HepG2 (cell line): ENCODE measurements around the gene DYNC2LI1. TPM values are rescaled to one million over a fixed set of nuclear protein-coding genes. Genes with fewer than 3 reads are reported as not detected.

Source experiments
- BHLHE40 ChIP-seq: IDR thresholded peaks from 2 replicates; pipeline ENCODE4 v1.6.1; 2011; ENCODE audit warnings: low read length, improper control_type of control experiment
- CHCHD3 ChIP-seq: sonication (generic); formaldehyde crosslinking; IDR thresholded peaks from 2 replicates; pipeline ENCODE4 v1.8.0; 2022; ENCODE audit warnings: mild to moderate bottlenecking, missing genetic modification reagents, moderate library complexity
- ESRRA ChIP-seq: sonication (generic); formaldehyde crosslinking; IDR thresholded peaks from 2 replicates; pipeline ENCODE4 v1.5.1; 2020; ENCODE audit warnings: mild to moderate bottlenecking, low read depth, missing genetic modification reagents
- IKZF1 ChIP-seq: fragments of 450-650 bp; IDR thresholded peaks from 2 replicates; pipeline ENCODE4 v1.7.1; 2016
- JUNB ChIP-seq: sonication (generic); formaldehyde crosslinking; IDR thresholded peaks from 2 replicates; pipeline ENCODE4 v1.8.0; 2022; ENCODE audit warnings: missing genetic modification reagents, mild to moderate bottlenecking, borderline replicate concordance
- MAF1 ChIP-seq: sonication (generic); formaldehyde crosslinking; IDR thresholded peaks from 2 replicates; pipeline ENCODE4 v1.5.0; 2020; ENCODE audit warnings: missing genetic modification reagents, borderline replicate concordance
- NCOA2 ChIP-seq: sonication (generic); formaldehyde crosslinking; IDR thresholded peaks from 2 replicates; pipeline ENCODE4 v1.8.0; 2022; ENCODE audit warnings: inconsistent platforms
- NR2F6 ChIP-seq, 2 experiments: IDR thresholded peaks; 2 replicates each; pipeline ENCODE4 v1.6.1; 2016; ENCODE audit warnings: antibody characterized with exemption in 1 of 2, mild to moderate bottlenecking in 1 of 2
- RELA ChIP-seq: sonication (generic); formaldehyde crosslinking; IDR thresholded peaks from 2 replicates; pipeline ENCODE4 v1.4.0; 2020; ENCODE audit warnings: missing genetic modification reagents
- SOX13 ChIP-seq, 3 experiments: fragments of 450-650 bp in 1 of 3; sonication (generic) in 1 of 3; formaldehyde crosslinking in 1 of 3; IDR thresholded peaks in 2 of 3; conservative IDR thresholded peaks in 1 of 3; 2 replicates each; pipeline versions ENCODE4 v1.5.0 to v1.6.1; 2016 to 2020; ENCODE audit warnings: antibody characterized with exemption in 1 of 3, mild to moderate bottlenecking in 1 of 3, missing compliant biosample characterization in 1 of 3, missing genetic modification reagents in 1 of 3, moderate library complexity in 1 of 3
- ZBTB21 ChIP-seq: sonication (generic); formaldehyde crosslinking; IDR thresholded peaks from 2 replicates; pipeline ENCODE4 v1.4.0; 2020; ENCODE audit warnings: missing genetic modification reagents
- ZFP36L1 ChIP-seq: sonication (generic); formaldehyde crosslinking; IDR thresholded peaks from 2 replicates; pipeline ENCODE4 v1.8.0; 2022; ENCODE audit warnings: mild to moderate bottlenecking, missing genetic modification reagents, moderate library complexity
- ZMYM2 ChIP-seq: sonication (generic); formaldehyde crosslinking; IDR thresholded peaks from 2 replicates; pipeline ENCODE4 v1.8.0; 2022; ENCODE audit warnings: mild to moderate bottlenecking, missing genetic modification reagents
- ZNF543 ChIP-seq: sonication (generic); formaldehyde crosslinking; IDR thresholded peaks from 2 replicates; pipeline ENCODE4 v1.4.0; 2020; ENCODE audit warnings: mild to moderate bottlenecking, missing genetic modification reagents
- ZNF564 ChIP-seq: sonication (generic); formaldehyde crosslinking; IDR thresholded peaks from 2 replicates; pipeline ENCODE4 v1.8.1; 2023; ENCODE audit warnings: mild to moderate bottlenecking, missing genetic modification reagents
- polyA plus RNA-seq, 8 experiments: library from polyadenylated mRNA; depleted of rRNA in 3 of 8; stranded (reverse) in 7 of 8; unstranded in 1 of 8; fragments of >200 nt; fragmentation: Illumina TruSeq in 4 of 8; extraction: Trizol in 4 of 8; gene quantifications; 2 replicates each; pipeline versions ENCODE4 v1.2.1 to v1.2.3, GENCODE V29; 2011 to 2016; ENCODE audit warnings: low read depth in 4 of 8, missing spikeins in 1 of 8, mixed read lengths in 1 of 8; ENCODE audit not compliant: insufficient read depth in 1 of 8
- total RNA-seq, 5 experiments: library from RNA; depleted of rRNA; stranded (reverse); fragments of >200 nt; fragmentation: Illumina TruSeq; extraction: Trizol; gene quantifications; 2 replicates each; pipeline ENCODE4 v1.2.3, GENCODE V29; 2016; ENCODE audit warnings: low read depth in 1 of 5
- TF ChIP-seq, protein P1 (sequence below): sonication (generic); formaldehyde crosslinking; IDR thresholded peaks from 2 replicates; pipeline ENCODE4 v1.4.0; 2020; ENCODE audit warnings: mild to moderate bottlenecking, missing genetic modification reagents
- TF ChIP-seq, protein P2 (sequence below): sonication (generic); formaldehyde crosslinking; IDR thresholded peaks from 2 replicates; pipeline ENCODE4 v1.8.1; 2023; ENCODE audit warnings: missing genetic modification reagents, inconsistent platforms, borderline replicate concordance
- TF ChIP-seq, protein P3 (sequence below): sonication (generic); formaldehyde crosslinking; IDR thresholded peaks from 2 replicates; pipeline ENCODE4 v1.5.1; 2020; ENCODE audit warnings: mild to moderate bottlenecking, missing genetic modification reagents, moderate library complexity

The DYNC2LI1 gene
- total and polyA plus RNA-seq, 2 of the 13 experiments (the other 11 are each of a cell fraction or from before 2014, with no cell fraction given): 16.9 to 23.2 TPM

DNA sequence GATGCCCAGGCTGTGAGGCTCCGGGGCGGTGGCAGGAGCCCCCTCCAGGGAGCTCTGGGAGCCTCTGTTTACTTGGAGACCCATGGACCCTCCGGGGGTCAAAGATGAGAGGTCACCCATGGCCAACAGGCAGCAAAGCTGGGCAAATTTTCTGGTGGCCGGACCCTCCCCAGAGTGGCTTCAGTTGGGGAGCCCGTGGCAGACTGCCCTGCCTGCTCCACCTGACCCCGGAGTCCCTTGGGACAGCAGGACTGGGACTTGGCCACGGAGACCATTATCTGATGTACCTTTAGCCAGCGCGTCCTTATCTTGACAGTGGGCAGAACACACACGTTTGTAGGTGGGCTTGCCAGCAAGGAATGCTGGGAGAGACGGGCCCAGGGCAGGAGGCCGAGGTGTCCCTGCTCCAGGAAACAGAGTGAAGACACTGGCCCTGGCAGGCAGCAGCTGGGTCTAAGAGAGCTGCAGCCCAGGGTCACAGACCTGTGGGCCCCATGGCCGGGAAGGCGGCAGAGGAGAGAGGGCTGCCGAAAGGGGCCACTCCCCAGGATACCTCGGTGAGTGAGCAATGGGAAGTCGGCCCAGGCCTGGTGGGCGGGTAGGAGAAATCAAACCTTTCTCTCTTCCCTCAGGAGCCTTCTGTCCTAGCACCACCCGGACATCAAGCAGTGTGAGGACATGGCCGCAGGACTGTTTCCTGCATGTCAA, 64.9 kb downstream of the DYNC2LI1 start, which contains the start of the genes ABCG5 and ABCG8 (continued):
- TF ChIP-seq, protein P1, sequence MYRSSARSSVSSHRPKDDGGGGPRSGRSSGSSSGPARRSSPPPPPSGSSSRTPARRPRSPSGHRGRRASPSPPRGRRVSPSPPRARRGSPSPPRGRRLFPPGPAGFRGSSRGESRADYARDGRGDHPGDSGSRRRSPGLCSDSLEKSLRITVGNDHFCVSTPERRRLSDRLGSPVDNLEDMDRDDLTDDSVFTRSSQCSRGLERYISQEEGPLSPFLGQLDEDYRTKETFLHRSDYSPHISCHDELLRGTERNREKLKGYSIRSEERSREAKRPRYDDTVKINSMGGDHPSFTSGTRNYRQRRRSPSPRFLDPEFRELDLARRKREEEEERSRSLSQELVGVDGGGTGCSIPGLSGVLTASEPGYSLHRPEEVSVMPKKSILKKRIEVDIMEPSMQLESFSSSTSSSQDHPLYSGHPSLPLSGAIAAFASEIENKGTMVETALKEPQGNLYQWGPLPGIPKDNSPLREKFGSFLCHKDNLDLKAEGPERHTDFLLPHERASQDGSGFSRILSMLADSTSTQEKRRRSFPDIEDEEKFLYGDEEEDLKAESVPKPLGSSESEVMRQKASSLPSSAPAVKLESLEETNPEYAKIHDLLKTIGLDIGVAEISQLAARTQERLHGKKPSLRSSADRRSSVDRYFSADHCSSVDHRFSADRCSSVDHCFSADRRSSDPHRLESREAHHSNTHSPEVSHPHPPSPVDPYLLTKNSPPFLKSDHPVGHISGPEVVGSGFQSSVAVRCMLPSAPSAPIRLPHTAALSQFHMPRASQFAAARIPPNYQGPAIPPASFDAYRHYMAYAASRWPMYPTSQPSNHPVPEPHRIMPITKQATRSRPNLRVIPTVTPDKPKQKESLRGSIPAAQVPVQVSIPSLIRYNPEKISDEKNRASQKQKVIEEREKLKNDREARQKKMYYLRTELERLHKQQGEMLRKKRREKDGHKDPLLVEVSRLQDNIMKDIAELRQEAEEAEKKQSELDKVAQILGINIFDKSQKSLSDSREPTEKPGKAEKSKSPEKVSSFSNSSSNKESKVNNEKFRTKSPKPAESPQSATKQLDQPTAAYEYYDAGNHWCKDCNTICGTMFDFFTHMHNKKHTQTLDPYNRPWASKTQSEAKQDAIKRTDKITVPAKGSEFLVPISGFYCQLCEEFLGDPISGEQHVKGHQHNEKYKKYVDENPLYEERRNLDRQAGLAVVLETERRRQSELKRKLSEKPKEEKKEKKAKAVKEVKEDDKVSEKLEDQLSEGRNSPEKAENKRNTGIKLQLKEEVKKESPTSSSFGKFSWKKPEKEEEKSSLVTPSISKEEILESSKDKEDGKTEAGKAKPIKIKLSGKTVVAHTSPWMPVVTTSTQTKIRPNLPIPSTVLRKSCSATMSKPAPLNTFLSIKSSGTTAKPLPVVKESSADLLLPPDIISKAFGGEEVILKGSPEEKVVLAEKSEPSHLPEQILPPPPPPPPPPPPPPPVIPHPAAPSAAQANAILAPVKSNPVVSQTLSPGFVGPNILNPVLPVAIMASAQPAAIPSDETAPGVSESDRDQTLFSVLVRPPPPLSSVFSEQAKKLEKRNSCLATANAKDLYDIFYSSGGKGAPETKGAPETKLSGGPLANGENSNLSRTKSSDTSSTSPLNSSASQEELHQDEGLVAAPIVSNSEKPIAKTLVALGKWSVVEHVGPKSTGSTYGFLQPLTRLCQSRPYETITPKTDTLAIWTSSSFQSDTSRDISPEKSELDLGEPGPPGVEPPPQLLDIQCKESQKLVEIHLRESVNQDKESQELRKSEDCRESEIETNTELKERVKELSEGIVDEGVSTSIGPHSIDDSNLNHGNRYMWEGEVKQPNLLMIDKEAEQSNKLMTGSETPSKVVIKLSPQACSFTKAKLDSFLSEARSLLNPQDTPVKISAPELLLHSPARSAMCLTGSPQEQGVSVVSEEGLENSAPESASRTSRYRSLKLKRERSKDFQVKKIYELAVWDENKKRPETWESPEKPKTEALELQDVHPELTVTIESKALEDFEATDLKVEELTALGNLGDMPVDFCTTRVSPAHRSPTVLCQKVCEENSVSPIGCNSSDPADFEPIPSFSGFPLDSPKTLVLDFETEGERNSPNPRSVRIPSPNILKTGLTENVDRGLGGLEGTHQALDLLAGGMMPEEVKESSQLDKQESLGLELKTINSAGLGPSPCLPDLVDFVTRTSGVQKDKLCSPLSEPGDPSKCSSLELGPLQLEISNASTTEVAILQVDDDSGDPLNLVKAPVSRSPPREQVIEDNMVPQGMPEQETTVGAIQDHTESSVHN (CRISPR knock-in tag): no peak
- TF ChIP-seq ESRRA (peak; percentile 61; the same call in 1 of the 2 replicates), ZNF564 (no peak), ZNF543 (no peak), IKZF1 (no peak), SOX13 (IDR thresholded peaks at IDR 0.05) (no peak), SOX13 (CRISPR knock-in tag; conservative IDR thresholded peaks at IDR 0.05 in 1 of 2, IDR thresholded peaks at IDR 0.05 in 1 of 2) (no peak), JUNB (CRISPR knock-in tag) (no peak), CHCHD3 (CRISPR knock-in tag) (no peak; the same call in 1 of the 2 replicates), BHLHE40 (no peak), NR2F6 (IDR thresholded peaks at IDR 0.05) (peak; percentile 72), NR2F6 (CRISPR knock-in tag; IDR thresholded peaks at IDR 0.05) (peak; percentile 43; the same call in 1 of the 2 replicates), ZFP36L1 (CRISPR knock-in tag) (no peak), ZBTB21 (peak; percentile 44), ZMYM2 (no peak), RELA (CRISPR knock-in tag) (no peak; the same call in 1 of the 2 replicates), MAF1 (CRISPR knock-in tag) (0 out of 2 replicates have a peak, but pooled peaks have one; percentile 10), NCOA2 (CRISPR knock-in tag) (no peak)
- TF ChIP-seq, protein P2, sequence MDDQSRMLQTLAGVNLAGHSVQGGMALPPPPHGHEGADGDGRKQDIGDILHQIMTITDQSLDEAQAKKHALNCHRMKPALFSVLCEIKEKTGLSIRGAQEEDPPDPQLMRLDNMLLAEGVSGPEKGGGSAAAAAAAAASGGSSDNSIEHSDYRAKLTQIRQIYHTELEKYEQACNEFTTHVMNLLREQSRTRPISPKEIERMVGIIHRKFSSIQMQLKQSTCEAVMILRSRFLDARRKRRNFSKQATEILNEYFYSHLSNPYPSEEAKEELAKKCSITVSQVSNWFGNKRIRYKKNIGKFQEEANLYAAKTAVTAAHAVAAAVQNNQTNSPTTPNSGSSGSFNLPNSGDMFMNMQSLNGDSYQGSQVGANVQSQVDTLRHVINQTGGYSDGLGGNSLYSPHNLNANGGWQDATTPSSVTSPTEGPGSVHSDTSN (CRISPR knock-in tag): no peak
- TF ChIP-seq, protein P3, sequence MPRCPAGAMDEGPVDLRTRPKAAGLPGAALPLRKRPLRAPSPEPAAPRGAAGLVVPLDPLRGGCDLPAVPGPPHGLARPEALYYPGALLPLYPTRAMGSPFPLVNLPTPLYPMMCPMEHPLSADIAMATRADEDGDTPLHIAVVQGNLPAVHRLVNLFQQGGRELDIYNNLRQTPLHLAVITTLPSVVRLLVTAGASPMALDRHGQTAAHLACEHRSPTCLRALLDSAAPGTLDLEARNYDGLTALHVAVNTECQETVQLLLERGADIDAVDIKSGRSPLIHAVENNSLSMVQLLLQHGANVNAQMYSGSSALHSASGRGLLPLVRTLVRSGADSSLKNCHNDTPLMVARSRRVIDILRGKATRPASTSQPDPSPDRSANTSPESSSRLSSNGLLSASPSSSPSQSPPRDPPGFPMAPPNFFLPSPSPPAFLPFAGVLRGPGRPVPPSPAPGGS (CRISPR knock-in tag): peak; percentile 43; the same call in 1 of the 2 replicates
